Fibroblast of lung (primary cell): ENCODE results near the gene GPR152. TPM values are rescaled to one million over a fixed set of nuclear protein-coding genes. Genes with fewer than 3 reads are reported as not detected.

ENCODE experiments used
- DNase-seq, 2 donors: peaks; one replicate each; pipeline versions ENCODE4 v3.0.0 to v3.0.0-alpha.2; 2010; ENCODE audit warnings: low read depth in 2 of 2
- H2AFZ ChIP-seq: 2 replicates; pipeline ENCODE4 v1.5.1; 2012; ENCODE audit warnings: low read length, control low read depth, inconsistent platforms
- H3K27ac ChIP-seq: 2 replicates; pipeline ENCODE4 v1.5.1; 2011; ENCODE audit warnings: low read length, control low read depth; ENCODE audit not compliant: insufficient read depth
- H3K27me3 ChIP-seq: 2 replicates; pipeline ENCODE4 v1.5.1; 2011; ENCODE audit warnings: mild to moderate bottlenecking, low read length; ENCODE audit not compliant: control insufficient read depth, insufficient read depth
- H3K36me3 ChIP-seq: 2 replicates; pipeline ENCODE4 v1.5.1; 2011; ENCODE audit warnings: low read length; ENCODE audit not compliant: control insufficient read depth, insufficient read depth
- H3K4me1 ChIP-seq: 2 replicates; pipeline ENCODE4 v1.5.1; 2011; ENCODE audit warnings: low read length; ENCODE audit not compliant: control insufficient read depth, insufficient read depth; ENCODE audit errors: extremely low read depth
- H3K4me2 ChIP-seq: 2 replicates; pipeline ENCODE4 v1.5.1; 2011; ENCODE audit warnings: low read length, control low read depth; ENCODE audit not compliant: insufficient read depth; ENCODE audit errors: extremely low read depth
- H3K4me3 ChIP-seq, 4 experiments: fragments of 200-600 bp in 1 of 4; sonication (generic) in 1 of 4; replicated peaks in 1 of 4; 2 replicates each; pipeline ENCODE4 v1.5.1; 2011 to 2016; ENCODE audit warnings: low read length in 4 of 4, low read depth in 3 of 4, mild to moderate bottlenecking in 3 of 4, control low read depth in 2 of 4, inconsistent platforms in 1 of 4, mixed read lengths in 1 of 4; ENCODE audit not compliant: insufficient read depth in 1 of 4; ENCODE audit errors: control extremely low read depth in 1 of 4
- H3K79me2 ChIP-seq: 2 replicates; pipeline ENCODE4 v1.5.1; 2012; ENCODE audit warnings: mild to moderate bottlenecking, low read length, inconsistent platforms; ENCODE audit not compliant: control insufficient read depth, insufficient read depth
- H3K9ac ChIP-seq: 2 replicates; pipeline ENCODE4 v1.5.1; 2011; ENCODE audit warnings: mild to moderate bottlenecking, low read length, control low read depth; ENCODE audit not compliant: insufficient read depth
- H3K9me3 ChIP-seq: 2 replicates; pipeline ENCODE4 v1.5.1; 2012; ENCODE audit warnings: low read depth, low read length; ENCODE audit not compliant: control insufficient read depth, insufficient read depth
- H4K20me1 ChIP-seq: 2 replicates; pipeline ENCODE4 v1.5.1; 2011; ENCODE audit warnings: low read length; ENCODE audit not compliant: control insufficient read depth, insufficient read depth; ENCODE audit errors: extremely low read depth
- CTCF ChIP-seq, 2 donors: IDR thresholded peaks in 1 of 2; conservative IDR thresholded peaks in 1 of 2; 1 replicate in 1 of 2; 2 replicates in 1 of 2; pipeline ENCODE4 v1.5.1; 2011 to 2012; ENCODE audit warnings: low read length in 2 of 2, control low read depth in 1 of 2, inconsistent platforms in 1 of 2, low read depth in 1 of 2, mild to moderate bottlenecking in 1 of 2
- EZH2 ChIP-seq: IDR thresholded peaks from 2 replicates; pipeline ENCODE4 v1.5.1; 2012; ENCODE audit warnings: low read length, control low read depth, mild to moderate bottlenecking; ENCODE audit errors: missing control alignments
- polyA plus RNA-seq, 2 donors: library from polyadenylated mRNA; depleted of rRNA in 1 of 2; stranded (reverse) in 1 of 2; unstranded in 1 of 2; fragments of >200 nt; gene quantifications; 2 replicates each; pipeline ENCODE4 v1.2.1, GENCODE V29; 2011 to 2012; ENCODE audit warnings: missing spikeins in 1 of 2
- total RNA-seq: library from RNA; depleted of rRNA; stranded (reverse); fragments of >200 nt; gene quantifications from 2 replicates; pipeline ENCODE4 v1.2.1, GENCODE V29; 2014

GPR152 gene
- total and polyA plus RNA-seq, 2 donors (not counting 1 experiment from before 2014, with no cell fraction given): not detected

- H3K9me3 ChIP-seq: no peaks in the 10 kb centered on the region
- no peaks in the 10 kb centered on the region for H4K20me1 ChIP-seq
- no peaks in the 10 kb centered on the region for H3K27me3 ChIP-seq
- no peak overlapping the region for H3K27ac ChIP-seq
- no peaks in the 10 kb centered on the region for H3K36me3 ChIP-seq
- H3K79me2 ChIP-seq: no peaks in the 10 kb centered on the region
- H3K4me3 ChIP-seq: peak overlapping the region; percentile 29 to 65 (median 37)
- H3K4me2 ChIP-seq: peak overlapping the region; percentile 35
- DNase-seq: peak; percentile 52 to 68
- H3K9ac ChIP-seq: peak overlapping the region; percentile 32
- H3K4me1 ChIP-seq: peaks cover 6% of the 10 kb centered on the region
- H2AFZ ChIP-seq: peak overlapping the region; percentile 64
- TF ChIP-seq CTCF (conservative IDR thresholded peaks at IDR 0.05 in 1 of 2, IDR thresholded peaks at IDR 0.05 in 1 of 2; ENCODE audit: low read depth in 1 of 2, low read length in 2 of 2): no peak
- TF ChIP-seq EZH2: no peak
These were observed 12.1 kb upstream of the GPR152 start for GRCh38 chr11:67464411-67465188.

GRCh38 chr11:67463680-67464410 is 11.3 kb upstream of the GPR152 start:
- H3K27ac ChIP-seq: peak overlapping the region; percentile 16
- H3K4me2 ChIP-seq: no peak overlapping the region
- no peaks in the 10 kb centered on the region for H3K9me3 ChIP-seq
- H3K4me1 ChIP-seq: peaks cover 6% of the 10 kb centered on the region
- no peak for TF ChIP-seq EZH2
- TF ChIP-seq CTCF (conservative IDR thresholded peaks at IDR 0.05 in 1 of 2, IDR thresholded peaks at IDR 0.05 in 1 of 2; ENCODE audit: low read depth in 1 of 2, low read length in 2 of 2): no peak
- H3K36me3 ChIP-seq: no peaks in the 10 kb centered on the region
- H4K20me1 ChIP-seq: no peaks in the 10 kb centered on the region
- H3K9ac ChIP-seq: peak overlapping the region; percentile 16
- H3K4me3 ChIP-seq: peak overlapping the region in 1 of 4 experiments; percentile 65
- no peaks in the 10 kb centered on the region for H3K27me3 ChIP-seq
- peak overlapping the region; percentile 41 for H2AFZ ChIP-seq
- H3K79me2 ChIP-seq: no peaks in the 10 kb centered on the region
- peak in 1 of 2 donors; percentile 34 for DNase-seq

- Histone ChIP-seq H4K20me1 (no peaks in the 10 kb centered on the region), H3K4me3 (no peak overlapping the region), H3K4me2 (no peak overlapping the region), H3K9ac (no peak overlapping the region), H3K4me1 (peaks cover 4% of the 10 kb centered on the region), H2AFZ (no peak overlapping the region), H3K27me3 (no peaks in the 10 kb centered on the region), H3K79me2 (no peaks in the 10 kb centered on the region), H3K36me3 (no peaks in the 10 kb centered on the region), H3K9me3 (no peaks in the 10 kb centered on the region), H3K27ac (no peak overlapping the region)
- TF ChIP-seq EZH2: no peak
- TF ChIP-seq CTCF (conservative IDR thresholded peaks at IDR 0.05 in 1 of 2, IDR thresholded peaks at IDR 0.05 in 1 of 2; ENCODE audit: low read depth in 1 of 2, low read length in 2 of 2): no peak
- no peak for DNase-seq
These were observed 10.7 kb upstream of the GPR152 start for GRCh38 chr11:67463186-67463585.
